SKM-1 (cell line): ENCODE measurements around the gene PLEKHM1.

Experiments
- DNase-seq: peaks from one replicate; lab custom pipeline; 2025; ENCODE audit not compliant: unreplicated experiment; lab: John Stamatoyannopoulos, UW

Gene PLEKHM1

DNA sequence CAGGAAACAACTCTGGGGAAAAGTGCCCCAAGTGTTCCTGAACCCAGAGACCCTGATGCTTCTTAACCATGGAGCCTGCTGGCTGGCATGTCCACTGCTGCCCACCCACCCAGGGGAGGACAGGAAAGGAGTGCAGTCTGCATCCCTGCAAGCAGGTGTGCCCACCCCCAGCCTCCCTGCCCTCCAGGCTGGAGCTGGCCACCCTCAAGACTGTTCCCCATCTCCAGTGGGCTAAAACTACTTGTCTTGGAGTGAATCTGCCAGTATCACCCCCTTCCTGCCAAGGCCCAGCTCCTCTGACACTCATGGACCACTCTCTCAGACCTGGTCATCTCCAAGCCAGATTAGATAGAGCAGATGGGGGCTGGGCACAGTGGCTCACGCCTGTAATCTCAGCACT is 87.6 kb downstream of the PLEKHM1 start:
- DNase-seq = no peak

DNA sequence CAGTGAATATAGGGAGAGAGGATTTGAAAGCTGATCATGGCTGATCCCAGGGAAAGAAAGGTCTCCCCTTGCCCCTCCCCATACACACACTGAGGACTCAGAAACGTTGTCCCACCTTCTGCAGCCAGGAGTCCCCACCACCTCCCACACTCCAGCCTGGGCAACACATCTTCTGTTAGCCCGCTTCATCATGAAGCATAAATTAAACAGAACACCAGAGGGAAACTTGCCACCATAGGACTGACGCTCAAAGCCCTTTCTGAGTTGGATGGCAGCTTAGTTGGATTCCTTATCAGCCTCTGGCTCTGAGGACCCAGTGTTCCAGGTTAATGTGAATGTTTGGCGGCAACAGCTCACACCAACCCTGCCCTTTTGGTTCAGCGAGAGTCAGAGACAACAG is 91.7 kb downstream of the PLEKHM1 start:
- no peak for DNase-seq

DNA sequence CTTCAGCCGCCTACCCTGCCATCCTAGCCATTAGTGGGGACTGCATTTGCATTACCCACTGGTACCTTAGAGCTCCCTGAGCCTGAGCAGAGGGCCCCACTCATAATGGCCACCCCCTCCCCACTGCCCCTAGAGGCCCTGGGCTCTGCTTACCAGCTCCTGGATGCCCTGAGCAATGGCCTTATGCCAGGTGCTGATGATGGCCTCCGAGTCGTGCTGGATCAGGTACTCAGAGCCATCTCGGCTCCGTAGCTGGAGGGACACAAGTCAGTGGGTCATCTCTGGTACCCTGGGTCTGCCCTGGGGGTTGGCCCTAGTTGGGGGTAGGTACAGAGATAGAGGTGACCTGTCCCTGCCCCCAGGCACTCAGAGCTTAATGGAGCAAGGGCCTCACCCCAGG is 92.7 kb downstream of the PLEKHM1 start:
- no peak for DNase-seq

DNA sequence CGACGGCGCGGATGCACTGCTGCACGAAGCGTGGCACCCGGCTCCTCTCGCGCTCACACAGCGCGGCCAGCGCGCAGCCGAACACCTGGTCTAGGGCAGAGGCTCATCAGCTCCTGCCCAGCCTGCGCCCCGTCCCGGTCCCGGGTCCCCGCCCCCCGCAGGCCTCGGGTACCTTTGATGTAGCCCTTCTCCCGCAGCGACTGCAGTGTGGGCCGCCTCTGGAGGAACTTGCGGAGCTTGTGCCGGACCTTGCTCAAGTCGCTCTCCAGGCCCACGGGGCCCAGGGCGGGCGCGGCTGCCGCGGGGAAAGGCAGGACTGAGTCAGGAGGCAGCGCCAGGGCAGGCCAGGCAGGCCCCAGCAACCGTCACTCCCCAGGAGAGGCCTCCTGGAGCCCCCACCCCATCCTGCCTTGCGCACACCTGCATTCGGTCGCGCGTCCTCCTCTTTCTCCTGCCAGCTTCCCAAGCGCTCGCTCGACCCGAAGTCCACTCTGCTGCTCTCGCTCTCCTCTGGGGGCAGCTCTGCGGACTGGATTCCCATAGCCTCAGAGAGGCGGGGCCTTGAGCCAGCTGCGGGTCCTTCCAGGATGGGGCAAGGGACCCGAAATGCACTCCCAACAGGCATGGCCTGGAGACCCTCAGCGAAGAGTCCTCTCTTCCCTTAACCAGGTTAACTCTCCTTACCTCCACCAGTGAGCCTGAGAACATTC is 93.9 kb downstream of the PLEKHM1 start:
- DNase-seq = no peak

DNA sequence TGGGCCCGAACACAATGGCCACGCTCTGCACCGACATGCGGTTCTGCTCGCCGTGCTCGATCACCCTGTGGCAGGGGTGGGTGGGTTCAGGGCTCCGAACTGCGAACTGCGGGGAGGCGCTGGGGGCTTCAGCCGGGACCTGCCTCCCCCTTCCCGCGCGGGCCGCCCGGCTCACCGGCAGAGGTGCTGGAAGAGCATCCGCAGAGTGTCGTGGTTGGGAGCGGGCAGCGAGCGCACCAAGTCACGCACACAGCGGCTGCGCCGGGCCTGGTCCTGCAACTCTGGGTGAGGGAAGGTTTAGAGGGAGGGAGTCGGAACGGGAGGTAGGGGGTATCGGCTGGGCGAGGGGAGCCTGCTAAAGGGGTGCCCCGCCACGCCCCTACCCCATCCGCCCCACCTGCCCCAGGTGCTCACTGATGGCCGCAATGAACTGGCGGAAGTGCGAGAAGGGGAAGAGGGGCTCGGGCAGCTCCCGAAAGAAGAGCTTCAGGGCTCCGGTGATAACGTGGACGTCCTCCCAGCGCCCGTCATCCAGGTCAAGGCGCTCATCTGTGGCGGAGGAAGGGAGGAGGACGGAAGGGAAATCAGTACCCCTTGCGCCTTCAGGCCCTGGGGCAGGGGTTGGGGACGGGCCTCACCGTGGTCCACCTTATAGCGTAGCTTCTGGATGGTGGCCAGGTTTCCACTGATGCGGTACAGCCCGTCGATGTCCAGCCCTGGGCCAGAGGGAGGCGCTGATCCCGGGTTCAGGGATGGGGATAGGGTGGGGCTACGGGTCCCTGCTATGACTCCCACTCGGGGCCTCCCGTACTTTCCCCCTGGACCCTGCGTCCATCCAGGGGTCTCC is 94.7 kb downstream of the PLEKHM1 start:
- no peak for DNase-seq

DNA sequence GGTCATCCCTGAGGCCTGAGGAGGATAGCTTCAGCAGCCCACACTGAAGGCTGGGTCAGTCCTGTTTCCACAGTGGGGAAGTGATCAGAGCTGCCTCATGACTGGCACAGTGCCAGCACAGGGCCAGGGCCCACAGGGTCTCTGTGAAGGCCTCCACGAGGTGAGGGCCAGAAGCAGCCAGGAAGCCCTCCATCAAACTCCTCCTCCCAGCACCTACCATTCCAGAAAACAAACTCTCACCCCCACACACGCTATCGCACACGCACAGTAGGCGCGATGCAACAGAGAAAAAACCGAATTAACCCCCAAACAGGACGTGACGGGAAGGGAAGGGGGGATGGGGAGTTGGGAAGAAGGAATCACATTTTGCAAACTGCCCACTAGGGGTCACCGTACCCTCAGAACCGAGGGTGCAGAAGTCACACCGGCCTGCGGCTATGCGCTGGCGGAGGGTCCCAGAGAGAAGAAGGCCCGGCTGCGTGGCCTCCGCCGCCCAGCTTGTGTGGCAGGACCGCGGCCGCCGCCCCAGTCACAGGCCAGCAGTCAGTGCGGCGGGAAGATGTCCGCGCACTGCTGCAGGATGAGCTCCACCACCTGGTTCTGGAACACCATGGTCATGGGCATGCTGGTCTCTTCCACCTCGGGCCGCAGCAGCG is 95.5 kb downstream of the PLEKHM1 start:
- no peak for DNase-seq

DNA sequence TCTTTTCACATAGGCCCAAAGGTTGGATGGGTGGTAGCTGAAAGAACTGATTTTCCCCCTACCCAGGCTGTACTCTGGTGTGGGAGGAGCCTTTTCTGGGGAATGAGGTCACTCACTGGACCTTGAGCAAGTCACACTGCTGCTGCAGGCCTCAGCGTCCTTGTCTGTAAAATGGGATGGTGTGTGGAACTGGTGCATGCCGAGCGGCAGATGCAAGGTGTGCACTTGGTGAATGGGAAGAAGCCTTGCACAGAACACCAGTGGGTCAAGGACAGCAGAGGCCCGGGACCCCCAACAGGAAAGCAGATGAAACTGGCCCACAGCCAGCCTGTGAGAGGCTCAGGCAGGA is 96.0 kb downstream of the PLEKHM1 start:
- DNase-seq = no peak

DNA sequence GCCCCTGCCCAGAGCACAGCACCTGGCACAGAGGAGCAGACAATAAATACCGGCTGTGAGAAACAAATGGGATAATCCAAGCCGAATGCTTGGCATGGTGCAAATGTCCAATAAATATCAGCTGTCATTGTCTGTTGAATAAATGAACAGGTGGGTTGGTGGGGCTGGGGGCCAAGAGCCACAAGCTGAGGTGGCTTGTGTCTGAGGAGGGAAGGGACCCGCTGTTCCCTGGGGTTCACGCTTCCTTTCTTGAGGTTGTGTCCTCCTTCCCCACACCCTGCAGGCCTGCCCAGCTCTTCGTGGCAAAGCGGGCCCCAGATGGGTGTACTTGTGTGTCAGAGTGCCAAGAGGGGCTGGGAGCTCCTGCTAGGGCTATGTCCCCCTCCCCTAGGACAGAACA is 96.4 kb downstream of the PLEKHM1 start:
- DNase-seq = no peak

DNA sequence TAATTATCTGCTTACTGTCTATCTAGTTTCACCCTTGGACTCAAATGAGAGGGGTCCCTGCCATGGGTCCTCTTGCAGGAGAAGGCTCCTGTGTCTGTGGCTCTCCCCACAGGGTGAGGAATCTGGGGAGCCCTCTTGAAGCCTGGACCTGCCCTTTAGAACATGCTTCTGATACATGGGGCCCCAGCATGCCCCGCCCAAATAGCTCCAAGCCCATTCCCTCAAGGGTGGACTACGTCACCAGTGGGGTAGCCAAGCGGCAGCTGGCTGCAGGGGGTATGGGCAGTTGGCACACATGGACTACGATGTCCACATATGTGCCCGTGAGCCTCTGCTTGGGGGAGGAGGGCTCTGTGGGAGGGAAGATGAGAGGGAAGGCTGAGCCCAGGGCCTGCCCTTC is 97.1 kb downstream of the PLEKHM1 start:
- DNase-seq = no peak

DNA sequence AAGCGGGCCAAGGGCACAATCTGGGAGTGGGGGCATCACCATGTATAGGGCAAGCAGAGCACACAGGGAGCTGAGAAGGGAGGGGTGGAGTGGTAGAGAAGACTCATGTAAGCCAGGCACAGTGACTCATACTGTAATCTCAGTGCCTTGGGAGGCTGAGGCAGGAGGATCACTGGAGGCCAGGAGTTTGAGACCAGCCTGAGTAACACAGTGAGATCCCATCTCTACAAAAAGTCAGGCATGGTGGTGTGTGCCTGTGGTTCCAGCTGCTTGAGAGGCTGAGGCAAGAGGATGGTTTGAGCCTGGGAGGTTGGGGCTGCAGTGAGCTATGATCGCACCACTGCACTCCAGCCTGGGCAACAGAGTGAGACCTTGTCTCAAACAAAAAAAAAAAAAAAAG is 98.6 kb downstream of the PLEKHM1 start:
- no peak for DNase-seq

DNA sequence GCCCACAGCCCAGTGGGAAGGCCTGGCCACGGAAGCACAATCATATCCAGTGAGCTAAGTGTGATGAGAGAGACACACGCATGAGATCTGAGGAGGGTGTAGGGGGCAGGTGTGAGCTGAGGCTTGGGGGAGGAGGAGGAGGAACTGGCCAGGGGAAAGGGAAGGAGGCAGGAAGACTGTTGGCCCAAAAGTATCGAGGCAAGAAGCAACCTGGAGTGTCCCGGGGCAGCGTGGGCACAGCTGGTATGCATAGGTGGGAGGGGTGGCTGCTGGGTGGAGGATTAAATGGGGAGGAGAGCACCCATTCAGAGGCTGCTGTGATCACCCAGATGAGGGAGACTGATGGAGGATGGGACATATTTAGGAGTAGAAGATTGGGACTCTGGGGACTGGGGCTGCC is 99.2 kb downstream of the PLEKHM1 start:
- no peak for DNase-seq

DNA sequence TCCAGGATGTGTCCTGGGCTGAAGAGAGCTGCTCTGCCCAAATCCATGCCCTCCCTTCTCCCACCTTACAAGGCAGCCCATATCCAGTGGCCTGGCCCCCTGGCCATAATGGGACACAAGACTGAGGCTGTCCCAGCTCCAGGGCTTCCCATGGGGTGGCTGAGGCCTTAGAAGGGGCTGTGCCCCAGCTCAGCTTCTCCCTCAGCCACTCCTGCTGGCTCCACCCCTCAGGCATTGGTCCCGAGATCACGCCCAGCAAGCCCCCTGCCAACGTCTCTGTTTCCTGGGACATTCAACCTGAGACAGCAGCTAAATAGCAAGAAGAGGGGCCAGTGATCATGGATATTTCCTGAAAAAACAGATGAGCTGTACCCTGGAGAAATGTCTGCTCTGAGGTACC is 101.2 kb downstream of the PLEKHM1 start:
- DNase-seq = no peak

DNA sequence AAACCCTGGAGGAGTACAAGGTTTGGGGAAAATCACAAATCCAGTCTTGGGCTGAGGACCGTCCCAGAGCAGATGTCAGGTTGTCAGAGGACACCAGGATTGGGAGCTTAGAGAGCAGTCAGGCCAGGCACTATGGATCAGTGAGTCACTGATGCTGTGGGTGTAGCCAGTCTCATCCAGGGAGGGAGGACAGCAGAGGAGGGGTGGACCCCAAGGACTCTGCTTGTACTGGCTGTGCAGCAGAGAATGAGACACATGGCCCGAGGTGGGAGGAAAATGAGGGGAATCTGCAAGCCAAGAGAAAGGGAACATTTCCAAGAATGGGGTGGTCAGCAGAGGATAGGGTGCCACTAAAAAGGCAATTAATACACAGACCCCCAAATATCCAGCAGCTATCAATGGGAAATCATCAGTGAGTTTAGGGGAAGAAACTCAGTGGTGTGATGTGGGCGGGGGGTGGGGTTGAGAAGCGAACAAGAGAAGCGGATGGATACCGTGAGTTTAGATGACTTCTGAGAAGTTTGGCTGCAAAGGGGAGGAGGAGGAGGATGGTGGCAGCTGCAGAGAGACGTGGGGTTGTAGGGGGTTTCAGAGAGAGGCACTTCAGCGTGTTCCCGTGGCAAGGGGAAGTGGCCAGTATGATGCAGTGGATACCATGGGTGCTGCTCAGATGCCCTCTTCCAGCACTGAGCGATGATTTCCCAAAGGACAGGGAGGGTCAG is 101.8 kb downstream of the PLEKHM1 start:
- DNase-seq = no peak

DNA sequence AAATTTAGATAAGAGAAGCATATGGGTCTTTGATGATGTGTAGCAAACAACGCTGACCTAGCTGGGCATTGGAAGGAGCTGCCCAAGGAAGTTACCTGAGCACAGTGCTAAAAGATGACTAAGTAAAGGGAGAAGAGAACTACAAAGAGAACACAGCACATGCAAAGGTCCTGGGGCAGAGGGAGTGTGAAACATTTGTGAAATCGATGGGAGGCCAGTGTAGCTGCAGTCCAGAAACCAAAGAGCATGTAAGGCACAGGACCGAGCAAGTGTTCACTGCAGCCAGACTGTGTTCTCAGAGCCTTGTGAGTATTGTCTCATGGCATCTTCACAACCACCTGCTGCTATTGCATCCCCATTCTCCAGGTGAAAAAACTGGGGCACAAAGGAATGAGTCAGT is 102.8 kb downstream of the PLEKHM1 start:
- DNase-seq = no peak

DNA sequence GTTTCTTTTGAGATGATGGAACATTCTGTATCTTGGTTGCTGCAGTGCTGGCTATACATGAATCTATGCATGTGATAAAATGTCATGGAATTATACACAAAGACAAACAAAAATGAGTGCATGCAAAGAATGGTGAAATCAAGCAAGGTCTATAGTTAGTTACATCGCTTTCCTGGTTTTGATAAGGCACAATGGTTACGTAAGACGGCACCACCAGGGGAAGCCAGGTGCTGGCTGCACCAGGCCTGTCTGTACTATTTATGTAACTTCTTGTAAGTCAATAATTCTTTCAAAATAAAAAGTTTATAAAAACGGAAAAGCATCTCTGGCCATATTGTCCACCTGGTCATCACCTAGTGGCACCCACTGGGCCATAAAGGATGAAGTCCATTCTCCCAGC is 104.3 kb downstream of the PLEKHM1 start:
- DNase-seq = no peak
